Lung (tissue), 12 donors: ENCODE data around the gene BPIFA2. TPM values are rescaled to one million over a fixed set of nuclear protein-coding genes. Genes with fewer than 3 reads are reported as not detected.

Experiments
- ATAC-seq: fragments of 200-7000 bp; cut with Tn5 transposase; one replicate; pipeline ENCODE4 v1.9.1; 2020; ENCODE audit warnings: moderate number of reproducible peaks; ENCODE audit not compliant: insufficient read depth, low FRiP score
- DNase-seq, 3 donors: peaks; one replicate each; pipeline ENCODE4 v3.0.0-alpha.2; 2013 to 2017
- H3K27ac ChIP-seq, 2 donors: one replicate each; pipeline ENCODE4 v1.5.1; 2013; ENCODE audit warnings: mild to moderate bottlenecking in 2 of 2, moderate library complexity in 2 of 2, control low read depth in 1 of 2, inconsistent platforms in 1 of 2, low read depth in 1 of 2, low read length in 1 of 2
- H3K27me3 ChIP-seq, 3 donors: one replicate each; pipeline ENCODE4 v1.5.1; 2013; ENCODE audit warnings: low read length in 2 of 3; ENCODE audit not compliant: control insufficient read depth in 3 of 3, insufficient read depth in 3 of 3
- H3K36me3 ChIP-seq, 4 donors: one replicate each; pipeline ENCODE4 v1.5.1; 2013; ENCODE audit warnings: low read length in 4 of 4, mild to moderate bottlenecking in 1 of 4, moderate library complexity in 1 of 4; ENCODE audit not compliant: control insufficient read depth in 4 of 4, insufficient read depth in 4 of 4
- H3K4me1 ChIP-seq, 5 donors: one replicate each; pipeline ENCODE4 v1.5.1; 2013; ENCODE audit warnings: low read length in 5 of 5, mild to moderate bottlenecking in 2 of 5, moderate library complexity in 1 of 5; ENCODE audit not compliant: control insufficient read depth in 5 of 5, insufficient read depth in 5 of 5
- H3K4me3 ChIP-seq: one replicate; pipeline ENCODE4 v1.5.1; 2013; ENCODE audit warnings: mild to moderate bottlenecking, control low read depth, moderate library complexity
- H3K9ac ChIP-seq, 2 donors: one replicate each; pipeline ENCODE4 v1.5.1; 2013; ENCODE audit warnings: low read length in 2 of 2, control low read depth in 1 of 2; ENCODE audit not compliant: insufficient read depth in 1 of 2
- H3K9me3 ChIP-seq, 4 donors: one replicate each; pipeline ENCODE4 v1.5.1; 2013; ENCODE audit warnings: low read length in 3 of 4, mild to moderate bottlenecking in 1 of 4, moderate library complexity in 1 of 4; ENCODE audit not compliant: control insufficient read depth in 4 of 4, insufficient read depth in 3 of 4
- CTCF ChIP-seq: IDR thresholded peaks from 2 replicates; pipeline ENCODE4 v1.5.1; 2012; ENCODE audit warnings: mild to moderate bottlenecking; ENCODE audit errors: control extremely low read depth, extremely low read depth
- WGBS, 2 donors: extraction: QIAGEN DNeasy Blood & Tissue Kit; methylation state at CpG; one replicate each; pipeline ENCODE4 v1.1.7; 2013; 5-methylcytosine and 5-hydroxymethylcytosine counted together
- polyA plus RNA-seq, 2 donors: library from polyadenylated mRNA; stranded (reverse); fragments of 200-250 nt; gene quantifications; one replicate each; pipeline ENCODE4 v1.2.1, GENCODE V29; 2013
- total RNA-seq, 2 donors: library from RNA; depleted of rRNA in 1 of 2; stranded (reverse); fragments of >200 nt in 1 of 2; gene quantifications; one replicate each; pipeline ENCODE4 v1.2.1, GENCODE V29; 2014 to 2021
- donor health status: control.
- donor health status: control.
- donor health status: Bipolar disorder and iron deficiency.
- donor health status: healthy.
- donor health status: DM: yes; HTN: yes; CAD: no.

BPIFA2 gene
- total and polyA plus RNA-seq, 4 donors, result 0.40 to 3.1 (median 1.2) TPM; not detected in 1

GRCh38 chr20:33229843-33230242, 61.9 kb downstream of the BPIFA2 start:
- Histone ChIP-seq H3K4me1 (peaks cover 0 to 3% (median 0%) of the 10 kb centered on the region in 5 donors), H3K27me3 (peaks cover 0 to 11% (median 0%) of the 10 kb centered on the region in 3 donors), H3K9ac (no peak overlapping the region), H3K4me3 (no peak overlapping the region), H3K9me3 (no peaks in the 10 kb centered on the region), H3K36me3 (no peaks in the 10 kb centered on the region), H3K27ac (no peak overlapping the region)
- WGBS, 2 donors, result 27 to 46% methylated on average over 6 of the region's 6 CpGs
- ATAC-seq, result no peak
- no peak for TF ChIP-seq CTCF
- DNase-seq, result no peak

Other genes starting within 250 kb of the BPIFA2 start
- not detected for gene SUN5, start 163.7 kb upstream of the BPIFA2 start, total RNA-seq
- gene SUN5, start 163.7 kb upstream of the BPIFA2 start, polyA plus RNA-seq, result not detected
- gene BPIFB2, start 160.5 kb upstream of the BPIFA2 start, total RNA-seq, result 1 to 10 TPM; 2.3 to 3.0 TPM
- gene BPIFB2, start 160.5 kb upstream of the BPIFA2 start, polyA plus RNA-seq, result under 1 TPM; 0.41 to 0.89 TPM
- gene BPIFB6, start 136.5 kb upstream of the BPIFA2 start, total RNA-seq, result not detected
- gene BPIFB6, start 136.5 kb upstream of the BPIFA2 start, polyA plus RNA-seq, result not detected
- gene BPIFB3, start 114.3 kb upstream of the BPIFA2 start, total RNA-seq, result not detected
- gene BPIFB3, start 114.3 kb upstream of the BPIFA2 start, polyA plus RNA-seq, result not detected
- not detected for gene BPIFB4, start 88.5 kb upstream of the BPIFA2 start, total RNA-seq
- under 1 TPM in 1 of 2 donors, not detected in 1; 0.25 TPM for gene BPIFB4, start 88.5 kb upstream of the BPIFA2 start, polyA plus RNA-seq
- not detected for gene BPIFA3, start 49.2 kb downstream of the BPIFA2 start, total RNA-seq
- not detected for gene BPIFA3, start 49.2 kb downstream of the BPIFA2 start, polyA plus RNA-seq
- gene BPIFA1, start 67.8 kb downstream of the BPIFA2 start, total RNA-seq, result 10 to 100 TPM in 1 of 2 donors, under 1 TPM in 1; 0.48 to 59.6 TPM
- 100 to 1,000 TPM in 1 of 2 donors, 10 to 100 TPM in 1; 13.2 to 153 TPM for gene BPIFA1, start 67.8 kb downstream of the BPIFA2 start, polyA plus RNA-seq
- gene BPIFB1, start 115.1 kb downstream of the BPIFA2 start, total RNA-seq, result 100 to 1,000 TPM in 1 of 2 donors, 10 to 100 TPM in 1; 61.9 to 445 TPM
- 100 to 1,000 TPM; 251 to 333 TPM for gene BPIFB1, start 115.1 kb downstream of the BPIFA2 start, polyA plus RNA-seq
- gene CDK5RAP1, start 233.4 kb downstream of the BPIFA2 start, total RNA-seq, result 10 to 100 TPM; 22.1 to 24.3 TPM
- gene CDK5RAP1, start 233.4 kb downstream of the BPIFA2 start, polyA plus RNA-seq, result 10 to 100 TPM; 20.3 to 43.1 TPM